MM.1S (cell line): ENCODE data around the gene DENND1A.

Experiments
- DNase-seq: peaks from one replicate; pipeline ENCODE4 v3.0.0-alpha.2; 2015
- H2AFZ ChIP-seq: fragments of 300-600 bp; sonication (generic); 2 replicates; pipeline ENCODE4 v1.6.0; 2016; ENCODE audit warnings: antibody characterized with exemption, low read length
- H3F3A ChIP-seq: fragments of 300-600 bp; sonication (generic); 2 replicates; pipeline ENCODE4 v1.6.1; 2016; ENCODE audit warnings: mild to moderate bottlenecking, antibody characterized with exemption, low read length, moderate library complexity, mixed read lengths; ENCODE audit not compliant: insufficient read depth
- H3K27ac ChIP-seq: fragments of 300-600 bp; sonication (generic); 2 replicates; pipeline ENCODE4 v1.5.1; 2016; ENCODE audit warnings: mild to moderate bottlenecking, low read length
- H3K27me3 ChIP-seq: fragments of 300-600 bp; sonication (generic); replicated peaks from 2 replicates; pipeline ENCODE4 v1.6.0; 2016; ENCODE audit warnings: low read length; ENCODE audit not compliant: insufficient read depth
- H3K36me3 ChIP-seq: fragments of 300-600 bp; sonication (generic); replicated peaks from 2 replicates; pipeline ENCODE4 v1.6.1; 2016; ENCODE audit warnings: mild to moderate bottlenecking, low read length, mixed read lengths; ENCODE audit not compliant: insufficient read depth
- H3K4me1 ChIP-seq: fragments of 300-600 bp; sonication (generic); 2 replicates; pipeline ENCODE4 v1.6.1; 2016; ENCODE audit warnings: low read length, mixed read lengths
- H3K4me2 ChIP-seq: fragments of 300-600 bp; sonication (generic); 2 replicates; pipeline ENCODE4 v1.6.0; 2016; ENCODE audit warnings: low read depth, low read length
- H3K4me3 ChIP-seq: fragments of 300-600 bp; sonication (generic); 2 replicates; pipeline ENCODE4 v1.5.1; 2016; ENCODE audit warnings: low read length, mixed read lengths
- H3K79me2 ChIP-seq: fragments of 300-600 bp; sonication (generic); 2 replicates; pipeline ENCODE4 v1.6.1; 2016; ENCODE audit warnings: mixed run types, low read length, mixed read lengths
- H3K9ac ChIP-seq: fragments of 300-600 bp; sonication (generic); 2 replicates; pipeline ENCODE4 v1.6.1; 2016; ENCODE audit warnings: low read length, mixed read lengths
- H3K9me2 ChIP-seq: fragments of 300-600 bp; sonication (generic); replicated peaks from 2 replicates; pipeline ENCODE4 v1.6.1; 2016; ENCODE audit warnings: mild to moderate bottlenecking, low read length, mixed read lengths; ENCODE audit not compliant: insufficient read depth
- H3K9me3 ChIP-seq: fragments of 300-600 bp; sonication (generic); replicated peaks from 2 replicates; pipeline ENCODE4 v1.6.1; 2016; ENCODE audit warnings: mild to moderate bottlenecking, low read length, mixed read lengths; ENCODE audit not compliant: insufficient read depth
- H4K20me1 ChIP-seq: fragments of 300-600 bp; sonication (generic); 2 replicates; pipeline ENCODE4 v1.6.1; 2016; ENCODE audit warnings: mild to moderate bottlenecking, low read length, moderate library complexity, mixed read lengths; ENCODE audit not compliant: insufficient read depth
- CTCF ChIP-seq: fragments of 300-600 bp; sonication (generic); IDR thresholded peaks from 2 replicates; pipeline ENCODE4 v1.5.1; 2016; ENCODE audit warnings: antibody characterized with exemption, low read length, mixed read lengths
- EZH2 ChIP-seq: fragments of 300-600 bp; sonication (generic); optimal IDR thresholded peaks from 2 replicates; pipeline ENCODE3; 2017; ENCODE audit warnings: low read depth, mild to moderate bottlenecking, antibody characterized with exemption, low read length, mixed read lengths
- EZH2phosphoT487 ChIP-seq: fragments of 300-600 bp; sonication (generic); IDR thresholded peaks from 2 replicates; pipeline ENCODE4 v1.6.1; 2018; ENCODE audit warnings: antibody characterized with exemption, low read length

Gene DENND1A

DNA sequence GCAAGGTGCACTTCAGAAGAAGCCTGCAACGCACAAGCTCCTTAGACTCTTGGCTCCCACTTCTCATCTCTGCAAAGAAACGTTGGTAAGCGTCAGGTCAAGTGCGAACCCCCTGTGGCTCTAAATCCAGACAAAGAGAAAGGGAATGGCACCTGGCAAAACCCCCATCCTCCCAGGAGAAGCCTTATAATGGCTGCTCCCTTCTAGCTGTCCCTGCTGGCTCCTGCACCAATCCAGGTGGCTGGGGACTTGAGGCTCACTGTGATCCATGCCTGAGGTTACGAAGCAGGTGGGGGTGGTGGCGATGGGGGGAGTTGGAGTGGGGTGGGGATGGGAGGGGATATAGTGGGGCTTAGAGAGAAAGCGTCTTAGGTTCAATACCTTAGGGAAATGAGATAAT is 272.8 kb downstream of the DENND1A start:
- H3K9ac ChIP-seq: no peak overlapping the region
- H3K36me3 ChIP-seq: no peaks in the 10 kb centered on the region
- TF ChIP-seq EZH2phosphoT487 (no peak), CTCF (no peak), EZH2 (no peak)
- no peaks in the 10 kb centered on the region for H3K9me3 ChIP-seq
- no peak overlapping the region for H3K4me3 ChIP-seq
- no peak overlapping the region for H2AFZ ChIP-seq
- H3K9me2 ChIP-seq: no peaks in the 10 kb centered on the region
- H4K20me1 ChIP-seq: no peaks in the 10 kb centered on the region
- DNase-seq: no peak
- H3K4me2 ChIP-seq: no peak overlapping the region
- H3K27ac ChIP-seq: no peak overlapping the region
- no peaks in the 10 kb centered on the region for H3K27me3 ChIP-seq
- no peaks in the 10 kb centered on the region for H3F3A ChIP-seq
- no peaks in the 10 kb centered on the region for H3K79me2 ChIP-seq
- no peaks in the 10 kb centered on the region for H3K4me1 ChIP-seq

DNA sequence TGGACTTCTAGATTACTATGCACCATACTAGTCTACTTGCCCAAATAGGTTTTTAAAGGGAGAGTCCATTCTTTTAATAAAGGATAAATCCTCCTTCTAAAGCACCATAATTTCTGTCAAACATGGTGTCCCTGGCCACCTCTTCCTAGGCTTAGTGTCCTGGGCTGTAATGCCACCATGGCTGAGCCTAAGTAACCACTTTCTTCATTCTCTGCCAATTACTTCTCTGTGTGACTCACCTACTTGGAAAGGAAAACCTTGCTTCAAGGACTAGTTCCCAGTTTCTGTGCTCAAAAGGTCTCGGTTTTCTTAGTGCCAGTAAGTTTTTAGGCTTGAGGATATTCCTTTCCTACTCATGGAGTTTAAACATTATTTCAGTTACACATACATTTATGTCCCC is 273.4 kb downstream of the DENND1A start:
- no peak overlapping the region for H3K4me3 ChIP-seq
- no peaks in the 10 kb centered on the region for H3K79me2 ChIP-seq
- H3K9ac ChIP-seq: no peak overlapping the region
- no peak overlapping the region for H3K27ac ChIP-seq
- H3K4me1 ChIP-seq: no peaks in the 10 kb centered on the region
- no peaks in the 10 kb centered on the region for H4K20me1 ChIP-seq
- no peaks in the 10 kb centered on the region for H3K36me3 ChIP-seq
- H3K27me3 ChIP-seq: no peaks in the 10 kb centered on the region
- no peak for DNase-seq
- no peaks in the 10 kb centered on the region for H3K9me2 ChIP-seq
- TF ChIP-seq EZH2phosphoT487 (no peak), EZH2 (no peak), CTCF (no peak)
- no peak overlapping the region for H2AFZ ChIP-seq
- no peaks in the 10 kb centered on the region for H3F3A ChIP-seq
- no peak overlapping the region for H3K4me2 ChIP-seq
- H3K9me3 ChIP-seq: no peaks in the 10 kb centered on the region

GRCh38 chr9:123655681-123656423 is 274.1 kb downstream of the DENND1A start:
- Histone ChIP-seq H3K9me2 (no peaks in the 10 kb centered on the region), H3K36me3 (no peaks in the 10 kb centered on the region), H3F3A (no peaks in the 10 kb centered on the region), H3K4me2 (no peak overlapping the region), H3K9ac (no peak overlapping the region), H3K4me1 (no peaks in the 10 kb centered on the region), H3K4me3 (no peak overlapping the region), H4K20me1 (no peaks in the 10 kb centered on the region), H3K27me3 (no peaks in the 10 kb centered on the region), H2AFZ (no peak overlapping the region), H3K27ac (no peak overlapping the region), H3K9me3 (no peaks in the 10 kb centered on the region), H3K79me2 (no peaks in the 10 kb centered on the region)
- no peak for DNase-seq
- TF ChIP-seq EZH2phosphoT487: no peak
- no peak for TF ChIP-seq EZH2
- no peak for TF ChIP-seq CTCF
